K562 (cell line): ENCODE results near the gene KMT2C. TPM values are rescaled to one million over a fixed set of nuclear protein-coding genes. Genes with fewer than 3 reads are reported as not detected.

Source experiments
- ATAC-seq: fragments of 200-7000 bp; cut with Tn5 transposase; 3 replicates; pipeline ENCODE4 v1.9.1; 2020; ENCODE audit warnings: moderate library complexity
- BruUV-seq: library from RNA; stranded (reverse); fragments of 400-500 nt; replicated peaks from 2 replicates; lab custom pipeline; 2021; lab: Mats Ljungman, UMichigan
- CTCF ChIA-PET: fragments of 300-600 bp; formaldehyde crosslinking; extraction: SDS; loops from one replicate; lab custom pipeline; 2021; ENCODE audit warnings: low intra/inter-chr PET ratio; lab: Yijun Ruan, JAX
- POLR2A ChIA-PET: fragments of 300-600, 350-650 bp; sonication (Branson Sonifier 250); formaldehyde crosslinking; extraction: SDS; loops from one replicate; lab custom pipeline; 2021; ENCODE audit warnings: antibody characterized with exemption, inconsistent platforms; lab: Yijun Ruan, JAX
- DNase-seq, 4 experiments: peaks; one replicate each; pipeline versions ENCODE4 v3.0.0 to v3.0.0-alpha.2; 2011 to 2018; ENCODE audit warnings: low spot score in 3 of 4, mixed read lengths in 3 of 4; ENCODE audit errors: extremely low read depth in 1 of 4
- FAIRE-seq: peaks from 2 replicates; lab custom pipeline; 2011; peaks lifted over from hg19 to GRCh38; lab: Jason Lieb, UNC
- H2AFZ ChIP-seq: 2 replicates; pipeline ENCODE4 v1.6.0; 2011; ENCODE audit warnings: low read depth, low read length, control low read depth, inconsistent platforms
- H3K27ac ChIP-seq: fragments of 200-600 bp; 3 replicates; pipeline ENCODE4 v1.8.0; 2011; ENCODE audit warnings: low read depth, mild to moderate bottlenecking, control low read depth, inconsistent platforms, low read length, moderate library complexity, mixed read lengths; ENCODE audit errors: extremely low read depth
- H3K27me3 ChIP-seq, 2 experiments: fragments of 300-600 bp in 1 of 2; 2 replicates in 1 of 2; 3 replicates in 1 of 2; pipeline versions ENCODE4 v1.6.0 to v1.8.0; 2011; ENCODE audit warnings: inconsistent platforms in 2 of 2, low read length in 2 of 2, mild to moderate bottlenecking in 1 of 2, mixed read lengths in 1 of 2, moderate library complexity in 1 of 2; ENCODE audit not compliant: control insufficient read depth in 2 of 2, insufficient read depth in 2 of 2
- H3K36me3 ChIP-seq: fragments of 300-600 bp; 3 replicates; pipeline ENCODE4 v1.8.0; 2011; ENCODE audit warnings: mild to moderate bottlenecking, low read length, inconsistent platforms; ENCODE audit not compliant: control insufficient read depth, insufficient read depth
- H3K4me1 ChIP-seq, 2 experiments: fragments of 200-600 bp in 1 of 2; replicated peaks in 1 of 2; 2 replicates in 1 of 2; 3 replicates in 1 of 2; pipeline versions ENCODE4 v1.5.1 to v1.8.0; 2011; ENCODE audit warnings: inconsistent platforms in 2 of 2, low read length in 2 of 2, mild to moderate bottlenecking in 1 of 2, mixed read lengths in 1 of 2, moderate library complexity in 1 of 2; ENCODE audit not compliant: control insufficient read depth in 2 of 2, insufficient read depth in 2 of 2
- H3K4me2 ChIP-seq: 2 replicates; pipeline ENCODE4 v1.6.1; 2011; ENCODE audit warnings: low read length, control low read depth, inconsistent platforms, mixed read lengths; ENCODE audit not compliant: insufficient read depth
- H3K4me3 ChIP-seq: fragments of 200-600 bp; sonication (generic), shearing (Covaris generic); 2 replicates; pipeline ENCODE4 v1.5.1; 2016; ENCODE audit warnings: control low read depth, inconsistent platforms
- H3K79me2 ChIP-seq: fragments of 200-600 bp; 3 replicates; pipeline ENCODE4 v1.8.0; 2011; ENCODE audit warnings: low read length, inconsistent platforms; ENCODE audit not compliant: control insufficient read depth, insufficient read depth
- H3K9ac ChIP-seq, 2 experiments: 2 replicates each; pipeline versions ENCODE4 v1.6.0 to v1.6.1; 2011; ENCODE audit warnings: low read depth in 2 of 2, low read length in 2 of 2, control low read depth in 1 of 2, inconsistent platforms in 1 of 2, mild to moderate bottlenecking in 1 of 2, mixed read lengths in 1 of 2; ENCODE audit not compliant: insufficient read depth in 1 of 2
- H3K9me1 ChIP-seq: one replicate; pipeline ENCODE4 v1.6.0; 2011; ENCODE audit warnings: inconsistent platforms, mild to moderate bottlenecking, low read length, moderate library complexity; ENCODE audit not compliant: control insufficient read depth, insufficient read depth
- H3K9me3 ChIP-seq: replicated peaks from 2 replicates; pipeline ENCODE4 v1.5.1; 2011; ENCODE audit warnings: low read depth, low read length, inconsistent platforms; ENCODE audit not compliant: control insufficient read depth, insufficient read depth
- H4K20me1 ChIP-seq: replicated peaks from 2 replicates; pipeline ENCODE4 v1.6.1; 2011; ENCODE audit warnings: low read length, inconsistent platforms, mixed read lengths; ENCODE audit not compliant: control insufficient read depth, insufficient read depth
- C11orf30 ChIP-seq: fragments of 450-650 bp; IDR thresholded peaks from 2 replicates; pipeline ENCODE4 v1.6.1; 2016; ENCODE audit warnings: low read depth, mild to moderate bottlenecking
- CLOCK ChIP-seq: fragments of 250-450 bp; sonication (Bioruptor Pico); IDR thresholded peaks from 2 replicates; pipeline ENCODE4 v1.4.0; 2020; ENCODE audit warnings: mild to moderate bottlenecking, moderate library complexity, borderline replicate concordance
- CREB1 ChIP-seq, 2 experiments: sonication (generic) in 1 of 2; formaldehyde crosslinking in 1 of 2; IDR thresholded peaks; 2 replicates each; pipeline versions ENCODE4 v1.6.1 to v1.8.0; 2012 to 2022; ENCODE audit warnings: inconsistent platforms in 1 of 2, mild to moderate bottlenecking in 1 of 2, missing genetic modification reagents in 1 of 2, moderate library complexity in 1 of 2
- FUS ChIP-seq: fragments of 200-400 bp; formaldehyde crosslinking; optimal IDR thresholded peaks from 2 replicates; pipeline ENCODE3; 2017; ENCODE audit warnings: low read depth, low read length
- NKRF ChIP-seq: fragments of 450-650 bp; IDR thresholded peaks from 2 replicates; pipeline ENCODE4 v1.6.1; 2016; ENCODE audit warnings: borderline replicate concordance
- PATZ1 ChIP-seq: fragments of 250-450 bp; sonication (Bioruptor Pico); IDR thresholded peaks from 2 replicates; pipeline ENCODE4 v1.5.0; 2020; ENCODE audit warnings: mild to moderate bottlenecking, borderline replicate concordance
- PKNOX1 ChIP-seq: fragments of 450-650 bp; IDR thresholded peaks from 2 replicates; pipeline ENCODE4 v1.6.1; 2016
- POU5F1 ChIP-seq: fragments of 150-350 bp; IDR thresholded peaks from 2 replicates; pipeline ENCODE4 v1.6.1; 2014; ENCODE audit warnings: borderline replicate concordance, low read length, low read depth, mild to moderate bottlenecking; ENCODE audit not compliant: partially characterized antibody
- XRCC5 ChIP-seq: fragments of 200-400 bp; formaldehyde crosslinking; IDR thresholded peaks from 2 replicates; pipeline ENCODE4 v1.6.1; 2017; ENCODE audit warnings: low read depth, mild to moderate bottlenecking, low read length
- ZNF41 ChIP-seq: fragments of 250-450 bp; sonication (Bioruptor Pico); conservative IDR thresholded peaks from 2 replicates; pipeline ENCODE4 v1.4.0; 2020; ENCODE audit warnings: mild to moderate bottlenecking
- WGBS: fragments of 100-300 bp; shearing (Covaris generic); methylation state at CpG from one replicate; pipeline ENCODE4 v1.1.6; 2016; ENCODE audit warnings: low coverage, mixed read lengths; ENCODE audit not compliant: insufficient coverage; ENCODE audit errors: missing lambda C conversion rate; 5-methylcytosine and 5-hydroxymethylcytosine counted together
- in situ Hi-C: fragments of 300-500 bp; cut with MboI; formaldehyde crosslinking; loops from 4 replicates; pipeline ENCODE4 v1.15.0; 2018; ENCODE audit warnings: inconsistent platforms, mixed read lengths
- intact Hi-C: fragments of 100-400 bp; cut with micrococcal nuclease; formaldehyde crosslinking; loops from 2 replicates; pipeline ENCODE4 v1.14.2; 2022
- polyA plus RNA-seq, 8 experiments: library from polyadenylated mRNA; depleted of rRNA in 4 of 8; stranded (reverse) in 5 of 8; unstranded in 3 of 8; fragments of >200 nt; fragmentation: Nextera tagmentation in 2 of 8; fragmentation: Illumina TruSeq in 1 of 8; extraction: Ambion mirVana in 2 of 8; extraction: Trizol in 1 of 8; gene quantifications; 2 replicates each; pipeline versions ENCODE4 v1.2.1 to v1.2.3, GENCODE V29; 2011 to 2014; ENCODE audit warnings: inconsistent platforms in 1 of 8, missing spikeins in 1 of 8
- total RNA-seq, 7 experiments: library from RNA; depleted of rRNA in 6 of 7; stranded (reverse); fragments of >200 nt in 6 of 7; fragmentation: Illumina TruSeq in 2 of 7; extraction: Trizol in 2 of 7; gene quantifications; 2 replicates each; pipeline versions ENCODE4 v1.2.1 to v1.2.3, GENCODE V29; 2011 to 2021; ENCODE audit warnings: low replicate concordance in 1 of 7

KMT2C gene
- total and polyA plus RNA-seq, 9 of the 15 experiments (the other 6 are each of a cell fraction or from before 2014, with no cell fraction given) = 4.9 to 67.8 (median 27.1) TPM

GRCh38 chr7:152103066-152103465, 332.7 kb downstream of the KMT2C start:
- no peaks in the 10 kb centered on the region for H3K9me3 ChIP-seq
- H3K79me2 ChIP-seq = no peaks in the 10 kb centered on the region
- no peaks in the 10 kb centered on the region for H3K27me3 ChIP-seq
- in situ Hi-C loops = no loop called here
- ATAC-seq (no peak), FAIRE-seq (no peak), DNase-seq (no peak)
- no peak overlapping the region for H3K9ac ChIP-seq
- intact Hi-C loops = no loop called here
- H3K4me2 ChIP-seq = no peak overlapping the region
- no TSS peak for BruUV-seq
- 0 out of 5 replicates have a peak, but pooled peaks cover 0 to 2% of the 10 kb centered on the region in 2 experiments for H3K4me1 ChIP-seq
- POLR2A ChIA-PET = interaction anchor here (1.1 kb wide), 1 partner anchor 12 kb away, joined by 3 read pairs; no protein-coding TSS in a partner anchor
- TF ChIP-seq C11orf30 = no peak
- TF ChIP-seq PKNOX1 = no peak
- TF ChIP-seq CLOCK = no peak
- no peak for TF ChIP-seq ZNF41
- TF ChIP-seq XRCC5 = no peak
- no peak for TF ChIP-seq PATZ1 (CRISPR knock-in tag)
- TF ChIP-seq CREB1 (IDR thresholded peaks at IDR 0.05) = no peak
- no peak for TF ChIP-seq CREB1 (CRISPR knock-in tag; IDR thresholded peaks at IDR 0.05)
- no peak for TF ChIP-seq FUS
- no peak for TF ChIP-seq NKRF
- TF ChIP-seq POU5F1 = no peak
- no peaks in the 10 kb centered on the region for H4K20me1 ChIP-seq
- CTCF ChIA-PET = no interaction called here
- no peak overlapping the region for H2AFZ ChIP-seq
- H3K4me3 ChIP-seq = no peak overlapping the region
- WGBS = 84% methylated on average over 7 of the region's 7 CpGs
- H3K9me1 ChIP-seq = no peaks in the 10 kb centered on the region
- H3K36me3 ChIP-seq = peaks cover 25% of the 10 kb centered on the region
- H3K27ac ChIP-seq = no peak overlapping the region
